ENCODE results near the gene FMN2.
"Not testable (repeated sequence)": the region's sequence is repeated elsewhere in the genome, so short reads cannot be mapped to it uniquely, and the experiment has no call there.

The FMN2 gene

DNA sequence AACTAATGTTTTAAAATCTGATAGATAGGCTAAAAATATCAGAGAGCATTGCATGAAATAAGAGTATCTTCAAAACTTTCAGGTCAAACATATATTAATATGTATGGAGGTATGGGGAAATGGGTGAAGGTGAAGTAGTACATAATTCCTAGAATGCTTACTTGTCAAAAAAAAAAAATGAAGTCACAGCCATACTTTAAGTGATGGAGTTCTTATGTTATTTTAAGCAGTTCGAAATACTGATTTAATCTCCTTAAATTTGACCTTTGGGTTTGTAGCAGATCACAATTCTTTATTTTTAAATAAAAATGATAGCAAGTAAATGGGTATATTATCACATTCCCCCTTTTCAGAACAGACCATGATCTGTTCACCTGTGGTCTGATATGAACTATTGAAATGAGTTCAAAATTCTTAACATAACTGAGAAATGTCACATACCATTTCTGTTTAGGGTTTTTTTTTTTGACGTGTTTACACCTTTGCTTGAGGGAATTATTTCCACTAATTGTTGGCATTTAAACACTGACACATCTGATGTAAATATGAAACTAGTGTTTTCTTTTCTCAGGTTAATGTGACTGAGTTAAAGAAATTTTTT lies 300.1 kb downstream of the FMN2 start:
- DNase-seq, result no peak

DNA sequence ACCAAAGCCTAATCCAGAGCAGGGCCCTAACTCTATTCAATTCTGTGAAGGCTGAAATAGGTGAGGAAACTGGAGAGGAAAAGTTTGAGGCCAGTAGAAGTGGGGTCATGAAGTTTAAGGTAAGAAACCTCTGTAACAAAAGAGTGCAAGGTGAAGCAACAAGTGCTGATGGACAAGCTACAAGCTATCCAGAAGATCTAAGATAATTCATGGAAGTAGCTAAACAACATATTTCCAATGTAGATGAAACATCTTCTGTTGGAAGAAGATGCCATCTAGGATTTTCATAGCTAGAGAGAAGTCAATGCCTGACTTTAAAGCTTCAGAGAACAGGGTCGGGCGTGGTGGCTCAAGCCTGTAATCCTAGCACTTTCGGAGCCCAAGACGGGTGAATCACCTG lies 302.7 kb downstream of the FMN2 start:
- no peak for DNase-seq

DNA sequence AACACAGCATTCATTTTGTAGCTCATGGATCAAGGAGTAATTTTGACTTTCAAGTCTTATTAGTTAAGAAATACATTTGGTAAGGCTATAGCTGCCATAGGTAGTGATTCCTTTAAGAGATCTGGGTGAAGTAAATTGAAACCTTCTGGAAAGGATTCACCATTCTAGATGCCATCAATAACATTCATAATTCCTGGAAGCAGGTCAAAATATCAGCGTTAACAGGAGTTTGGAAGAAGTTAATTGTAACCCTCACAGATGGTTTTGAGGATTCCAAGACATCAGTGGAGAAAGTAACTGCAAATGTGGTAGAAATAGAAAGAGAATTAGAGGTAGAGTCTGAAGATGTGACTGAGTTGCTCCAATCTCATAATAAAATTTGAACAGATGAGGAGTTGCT lies 303.7 kb downstream of the FMN2 start:
- DNase-seq, result no peak

DNA sequence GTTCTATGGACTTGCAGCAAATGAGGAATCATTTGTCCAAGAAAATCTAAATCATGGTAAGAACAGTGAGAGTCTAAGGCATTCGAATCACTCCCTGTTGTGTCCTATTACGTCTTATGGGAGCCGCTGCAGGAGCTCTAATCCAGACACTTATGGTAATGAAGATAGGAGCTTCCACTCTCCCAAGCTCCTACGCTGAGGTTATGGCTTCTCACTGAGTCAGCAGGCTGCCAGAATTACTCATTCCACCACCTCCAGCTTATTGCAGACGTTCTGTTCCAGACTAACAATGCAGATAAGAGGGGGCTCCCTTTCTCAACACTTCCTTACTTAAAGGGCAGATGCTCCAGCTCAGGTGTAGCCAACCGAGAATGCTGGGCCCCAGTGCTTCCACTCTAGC lies 307.7 kb downstream of the FMN2 start:
- no peak for DNase-seq

DNA sequence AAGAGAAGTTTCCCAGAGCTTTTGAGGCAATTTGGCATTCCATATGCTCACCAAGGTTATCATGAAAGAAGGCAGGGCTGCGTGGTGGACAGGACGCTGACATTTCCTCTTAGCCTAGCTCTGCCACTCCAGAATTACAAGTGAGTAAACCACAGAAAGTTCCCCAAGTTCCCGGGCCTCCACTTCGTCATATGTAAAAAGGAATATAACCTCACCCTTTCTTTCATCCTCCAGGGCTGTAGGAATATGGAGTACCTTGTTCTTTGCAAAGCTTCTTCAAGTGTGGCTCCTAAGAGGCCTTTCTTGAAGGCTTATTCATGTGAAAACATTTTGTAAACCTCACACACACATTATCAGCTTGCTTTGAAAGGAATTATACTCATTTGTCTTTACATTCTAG lies 310.0 kb downstream of the FMN2 start:
- no peak for DNase-seq

DNA sequence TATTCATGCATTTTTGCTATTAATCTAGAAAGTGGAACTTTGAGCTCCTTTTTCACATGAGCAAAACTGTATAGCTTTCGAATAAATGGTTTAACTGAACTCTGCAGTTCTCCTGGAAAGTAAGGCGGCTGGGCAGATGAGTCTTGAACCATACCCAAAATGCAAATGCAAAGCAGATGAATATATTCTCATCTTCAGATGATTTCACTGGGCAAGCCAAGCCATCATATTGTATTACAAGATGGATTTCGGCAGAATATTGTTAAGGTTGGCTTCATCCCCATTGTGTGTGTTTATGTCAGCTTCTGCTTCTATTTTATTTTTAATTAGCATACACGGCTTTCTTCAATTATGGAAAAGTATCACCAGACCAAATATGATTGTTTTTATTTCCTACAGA lies 310.6 kb downstream of the FMN2 start:
- no peak for DNase-seq

DNA sequence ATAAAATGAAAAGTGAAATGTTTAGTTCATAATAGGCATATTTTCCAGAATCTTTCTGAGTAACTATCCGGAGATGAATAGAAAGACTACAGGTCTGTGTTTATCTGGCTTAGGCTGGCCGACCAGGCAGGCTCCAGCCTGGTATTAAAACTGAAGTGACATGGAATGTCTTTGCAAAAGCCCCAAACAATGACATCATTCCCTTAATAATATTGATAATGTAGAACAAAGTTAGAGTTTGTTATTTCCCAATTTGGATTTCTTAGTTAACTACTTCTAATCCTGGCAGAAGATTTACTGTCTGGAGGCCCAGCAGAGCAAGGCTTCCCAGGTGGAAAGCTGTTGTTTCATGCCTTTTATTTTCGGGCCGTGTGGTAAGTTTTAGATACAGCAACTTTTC lies 312.6 kb downstream of the FMN2 start:
- no peak for DNase-seq

DNA sequence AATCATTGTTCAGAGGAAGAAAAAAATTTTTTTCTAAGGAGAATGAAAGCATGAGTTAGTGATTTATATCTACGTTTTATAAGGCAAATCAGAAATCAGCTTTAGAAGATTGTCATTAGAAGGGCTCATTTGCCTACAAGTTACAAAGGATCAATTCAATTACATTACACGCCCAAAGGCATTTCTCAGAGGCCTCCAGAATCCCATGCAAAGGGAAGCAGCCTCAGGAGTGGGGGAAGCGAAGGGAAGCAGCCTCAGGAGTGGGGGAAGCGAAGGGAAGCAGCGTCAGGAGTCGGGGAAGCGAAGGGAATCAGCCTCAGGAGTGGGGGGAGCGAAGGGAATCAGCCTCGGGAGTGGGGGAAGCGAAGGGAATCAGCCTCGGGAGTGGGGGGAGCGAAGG lies 314.1 kb downstream of the FMN2 start:
- no peak for DNase-seq

DNA sequence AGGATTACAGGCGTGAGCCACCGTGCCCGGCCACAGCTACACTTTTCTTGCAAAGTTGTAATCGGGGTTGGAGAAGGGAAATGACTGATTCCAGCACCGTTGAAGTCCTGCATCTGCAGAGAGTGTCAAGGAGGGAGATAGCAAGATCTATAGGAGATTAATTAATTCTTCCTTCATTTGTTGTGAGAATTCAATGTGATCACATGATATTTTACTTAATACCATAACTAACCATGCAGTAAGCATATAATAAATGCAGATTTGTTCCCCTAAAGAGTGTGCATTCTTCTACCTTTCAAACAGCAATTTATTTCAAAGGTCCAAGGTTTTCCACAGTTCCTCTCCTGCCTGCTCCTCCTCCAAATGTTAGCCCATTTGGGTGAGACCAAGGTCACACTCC lies 315.7 kb downstream of the FMN2 start:
- no peak for DNase-seq

DNA sequence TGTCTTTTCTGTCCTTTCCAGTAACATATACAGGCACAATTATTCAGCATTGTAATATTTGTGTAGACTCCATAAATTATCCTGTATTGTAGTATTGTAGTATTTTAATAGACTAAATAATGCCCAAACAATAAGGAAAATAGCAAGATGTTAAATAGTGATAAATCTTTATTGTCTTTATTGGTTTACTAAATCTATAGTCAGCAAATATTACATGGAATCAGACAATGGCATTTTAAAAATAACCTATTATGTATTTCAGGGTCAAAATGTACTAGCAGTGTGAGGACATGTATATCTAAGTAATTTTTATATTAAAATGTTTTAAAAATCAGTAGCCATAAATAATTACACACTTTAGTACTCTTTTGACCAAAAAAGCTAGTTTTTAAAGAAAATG lies 317.9 kb downstream of the FMN2 start:
- no peak for DNase-seq

DNA sequence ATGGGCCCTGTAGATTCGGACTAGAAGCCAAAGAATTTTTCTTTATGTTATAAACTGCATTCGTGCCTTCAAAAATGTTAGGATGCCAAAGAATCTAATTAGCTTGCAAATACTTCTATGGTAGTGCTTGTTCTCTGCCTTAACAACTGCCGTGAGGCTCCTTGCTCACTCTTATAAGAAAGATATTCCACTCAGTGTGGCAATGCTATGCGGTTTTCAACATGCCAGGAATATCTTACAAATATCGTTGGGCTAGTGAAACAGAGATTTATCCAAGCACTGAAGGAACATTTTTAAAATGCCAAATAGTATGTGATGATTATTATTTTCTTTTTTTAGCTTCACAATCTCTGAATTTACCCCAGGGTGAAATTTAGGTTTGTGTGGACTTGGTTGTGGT lies 322.0 kb downstream of the FMN2 start:
- no peak for DNase-seq

DNA sequence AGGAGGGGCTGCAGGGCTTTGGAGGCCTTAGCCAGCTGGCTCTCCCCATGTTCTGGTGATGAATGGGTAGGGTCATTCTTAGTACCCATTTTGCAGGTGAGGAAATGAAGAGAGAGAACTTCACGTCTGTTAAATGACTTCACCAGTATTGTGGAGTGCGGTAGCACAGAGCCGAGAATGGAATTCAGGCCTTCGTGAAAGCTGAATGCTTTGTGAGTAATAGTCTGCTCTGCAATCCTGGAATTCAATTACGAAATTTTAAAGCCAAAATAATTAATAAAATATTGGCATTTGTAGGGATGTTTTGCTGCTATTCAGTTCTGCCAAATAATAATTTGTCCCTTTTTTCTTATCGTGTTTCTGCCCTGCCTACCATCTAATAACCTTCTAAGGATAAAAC lies 322.6 kb downstream of the FMN2 start:
- no peak for DNase-seq

DNA sequence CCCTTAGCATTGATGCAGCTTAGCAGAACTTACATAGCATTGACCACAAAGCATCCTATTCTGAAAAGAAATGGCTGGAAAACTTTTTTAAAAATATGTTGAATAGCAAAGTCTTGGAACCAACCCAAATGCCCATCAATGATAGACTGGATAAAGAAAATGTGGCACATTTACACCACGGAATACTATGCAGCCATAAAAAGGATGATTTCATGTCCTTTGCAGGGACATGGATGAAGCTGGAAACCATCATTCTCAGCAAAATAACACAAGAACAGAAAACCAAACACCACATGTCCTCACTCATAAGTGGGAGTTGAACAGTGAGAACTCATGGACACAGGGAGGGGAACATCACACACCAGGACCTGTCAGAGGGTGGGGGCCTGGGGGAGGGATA lies 323.3 kb downstream of the FMN2 start:
- not testable (repeated sequence) for DNase-seq

DNA sequence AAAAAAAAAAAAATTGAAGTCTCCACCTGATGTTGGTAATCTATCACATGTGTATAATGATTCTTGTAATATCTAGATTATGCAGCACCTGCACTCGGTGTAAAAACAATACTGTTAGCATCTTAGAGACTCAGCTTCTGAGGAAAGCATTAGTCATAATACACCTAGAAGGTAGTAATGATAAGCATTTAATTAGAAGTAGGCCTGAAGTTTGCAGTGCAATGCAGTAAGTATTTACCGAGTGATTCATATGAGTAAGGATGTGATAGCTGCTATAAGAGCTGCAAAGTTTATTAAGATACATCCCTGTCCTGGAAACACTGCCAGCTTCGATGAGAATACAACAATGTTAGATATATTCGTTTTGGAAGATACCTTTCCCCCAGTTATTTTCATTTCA lies 323.8 kb downstream of the FMN2 start:
- DNase-seq, result no peak

DNA sequence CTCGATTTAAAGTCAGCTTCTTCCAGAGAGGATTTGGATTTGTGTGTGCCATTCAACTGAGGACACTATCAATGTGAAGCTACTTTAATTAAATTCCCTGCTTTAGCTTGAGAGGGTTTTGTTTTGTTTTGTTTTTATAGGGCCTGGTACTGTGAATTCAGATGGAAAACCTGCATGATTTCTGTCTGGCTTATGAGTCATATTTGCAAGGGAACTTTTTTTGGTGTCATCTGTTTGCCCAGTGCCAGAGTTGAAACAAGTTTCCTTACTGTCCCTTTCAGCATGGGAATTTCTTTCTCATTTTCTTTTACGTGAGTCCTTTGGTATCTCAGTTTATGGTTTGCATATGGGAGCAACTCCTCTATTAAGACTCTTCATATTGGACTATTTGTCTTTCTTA lies 325.6 kb downstream of the FMN2 start:
- DNase-seq, result no peak

DNA sequence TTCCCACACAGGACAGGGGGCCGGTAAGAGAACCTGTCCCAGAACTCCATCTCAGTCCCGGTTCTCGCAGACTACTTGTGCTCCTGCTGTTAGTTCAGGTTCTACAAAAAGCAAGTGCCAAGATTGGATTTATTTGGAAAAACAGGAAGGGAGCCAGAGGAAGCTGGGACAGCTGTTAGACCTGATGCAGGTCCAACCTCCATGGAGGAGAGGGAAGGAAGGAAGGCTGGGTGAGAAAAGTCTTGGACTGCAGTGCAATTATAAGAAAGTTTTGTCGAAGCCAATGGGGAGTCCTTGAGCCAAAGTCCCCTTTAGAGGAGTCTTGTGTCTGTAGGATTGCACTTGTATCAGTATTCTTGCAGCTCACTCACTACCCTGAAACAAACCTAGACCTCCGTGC lies 329.1 kb downstream of the FMN2 start:
- no peak for DNase-seq

DNA sequence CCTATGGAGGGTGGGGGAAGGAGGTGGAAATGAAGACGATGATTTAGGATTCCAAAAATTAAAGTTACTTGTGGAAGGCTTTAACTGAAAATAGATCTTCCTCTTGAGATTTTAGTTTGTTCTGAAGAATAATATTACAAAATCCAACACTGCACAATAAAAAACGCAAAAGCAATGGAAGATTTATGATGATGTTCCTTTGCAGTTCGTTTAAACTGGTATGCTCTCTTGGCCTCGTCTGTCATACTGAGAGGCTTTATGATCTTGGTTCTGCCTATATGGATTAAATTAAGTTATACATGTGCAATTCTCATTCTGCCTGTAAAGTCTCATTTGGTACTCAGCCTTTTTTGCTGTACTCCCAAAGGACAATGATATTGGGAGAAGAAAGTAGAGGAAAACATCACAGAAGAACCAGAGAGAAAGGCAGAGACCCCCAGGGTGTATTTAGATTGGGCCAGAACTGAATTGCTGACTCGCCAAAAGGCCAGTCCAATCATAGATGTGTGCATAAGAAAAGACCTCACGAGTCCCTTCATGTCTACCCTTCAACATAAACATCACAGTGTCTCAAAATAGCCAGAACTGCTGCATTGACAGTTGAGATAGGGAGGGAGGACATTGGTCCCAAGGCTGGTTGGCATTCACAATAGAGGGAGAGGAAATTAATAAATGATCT lies 331.7 kb downstream of the FMN2 start:
- DNase-seq, result no peak

DNA sequence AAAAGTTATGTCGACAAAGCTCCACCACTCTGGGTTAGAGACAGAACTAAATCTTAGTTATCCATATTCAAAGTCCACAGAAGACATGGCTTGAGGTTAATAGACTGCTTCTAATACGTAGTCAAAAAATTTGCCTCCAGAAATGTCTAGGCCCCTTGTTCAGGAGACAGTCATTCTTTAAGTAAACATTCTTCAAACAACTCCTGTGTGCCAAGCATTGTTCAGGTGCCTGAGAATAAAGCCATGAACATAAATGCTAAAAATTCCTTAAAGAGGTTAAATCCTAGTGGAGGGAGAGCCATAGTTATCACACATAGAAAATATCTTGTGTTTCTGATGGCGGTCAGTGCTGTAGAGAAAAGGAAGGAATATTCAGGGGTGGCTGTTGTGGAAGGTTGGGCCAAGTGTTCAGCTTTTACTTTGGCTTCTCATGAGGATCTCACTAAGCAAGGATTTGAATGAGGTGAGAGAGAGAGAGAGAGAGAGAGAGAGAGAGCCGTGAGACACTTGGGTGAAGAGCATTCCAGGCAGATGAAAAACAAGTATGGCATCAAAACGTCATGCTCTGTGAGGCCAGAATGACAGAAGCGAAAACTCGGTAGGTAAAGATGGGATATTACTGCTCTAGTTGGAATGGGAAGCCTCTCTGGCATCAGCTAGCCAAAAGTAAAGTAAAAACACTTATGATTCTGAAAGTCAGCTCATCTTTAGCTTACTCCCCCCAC lies 333.2 kb downstream of the FMN2 start:
- no peak for DNase-seq

DNA sequence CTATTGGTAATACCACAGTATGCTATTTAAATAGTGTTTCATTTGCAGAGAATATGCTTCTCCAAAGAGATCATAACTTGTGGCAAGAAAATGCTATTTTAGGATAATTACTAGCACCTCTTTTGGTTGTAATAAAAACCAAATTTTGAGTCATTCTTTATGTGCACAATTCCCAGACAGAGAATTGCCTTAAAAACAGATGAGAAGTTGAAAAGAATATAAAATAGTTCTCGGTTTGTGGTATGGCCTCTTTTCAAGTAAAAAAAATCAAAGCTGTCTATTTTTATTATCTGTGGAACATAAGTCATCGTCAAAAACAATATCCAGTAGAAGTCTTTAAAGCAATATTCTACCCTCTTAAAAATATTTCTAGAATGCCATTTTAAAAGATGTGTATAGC lies 334.4 kb downstream of the FMN2 start:
- no peak for DNase-seq

DNA sequence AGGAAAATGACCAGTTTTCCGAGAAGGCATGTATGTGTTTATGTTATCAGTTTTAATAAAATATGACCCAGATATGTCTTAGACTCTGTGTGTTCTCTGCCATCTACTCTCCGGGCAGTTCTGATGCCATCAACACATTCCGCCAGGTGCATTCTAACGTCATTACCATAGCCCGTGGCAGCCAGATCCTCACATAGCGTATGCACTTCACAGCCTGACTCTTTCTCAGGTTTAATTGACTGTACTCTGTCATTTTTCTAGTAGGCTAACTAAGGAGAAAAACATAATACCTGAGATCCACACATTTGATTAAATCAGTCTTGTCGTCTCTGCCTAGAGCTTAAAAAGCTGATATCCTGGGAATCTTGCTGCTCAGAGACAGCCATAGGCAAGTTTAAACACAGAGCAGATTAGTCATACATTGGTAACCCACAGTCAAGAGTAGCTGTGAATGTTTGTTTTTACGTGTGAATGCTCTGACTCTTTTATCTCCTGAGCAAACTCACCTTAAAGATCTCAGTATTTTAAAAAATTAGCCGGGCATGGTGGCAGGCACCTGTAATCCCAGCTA lies 344.4 kb downstream of the FMN2 start:
- no peak for DNase-seq

DNA sequence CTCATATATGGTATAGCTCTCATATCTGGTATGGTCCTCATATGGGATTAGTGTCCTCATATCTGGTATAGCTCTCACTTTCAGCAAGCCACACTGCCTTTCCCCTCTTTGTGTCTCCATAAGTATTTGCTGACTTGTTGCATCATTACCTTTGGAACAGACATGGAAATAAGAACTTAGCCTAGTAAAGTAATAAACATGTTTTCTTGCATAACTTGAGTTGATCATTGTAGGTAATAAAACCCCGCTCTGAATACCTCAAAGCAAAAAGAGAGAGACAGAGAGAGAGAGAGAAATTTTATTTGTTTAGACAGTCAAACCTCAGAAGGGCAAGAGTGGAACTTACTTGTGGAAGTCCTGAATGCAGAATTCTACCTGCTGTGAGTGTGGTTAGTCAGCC lies 350.0 kb downstream of the FMN2 start:
- DNase-seq, result no peak

DNA sequence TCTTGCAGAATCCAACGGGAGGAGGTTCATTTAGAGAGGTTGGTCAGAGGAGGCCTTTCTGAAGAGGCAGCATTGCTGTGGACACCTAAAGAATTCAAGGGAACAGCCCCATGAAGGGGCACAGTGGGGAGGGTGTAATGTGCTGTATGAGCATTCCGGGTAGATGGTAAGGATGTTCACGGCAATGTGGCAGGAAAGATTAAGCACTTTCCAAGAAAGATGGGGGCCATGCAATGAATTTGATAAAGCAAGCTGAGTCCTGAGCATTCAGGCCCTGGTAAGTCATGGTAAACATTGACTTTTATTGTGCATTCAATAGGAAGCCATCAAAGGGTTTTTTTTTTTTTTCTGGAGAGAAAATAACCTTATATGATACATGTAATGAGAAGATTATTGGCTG lies 353.7 kb downstream of the FMN2 start:
- no peak for DNase-seq

DNA sequence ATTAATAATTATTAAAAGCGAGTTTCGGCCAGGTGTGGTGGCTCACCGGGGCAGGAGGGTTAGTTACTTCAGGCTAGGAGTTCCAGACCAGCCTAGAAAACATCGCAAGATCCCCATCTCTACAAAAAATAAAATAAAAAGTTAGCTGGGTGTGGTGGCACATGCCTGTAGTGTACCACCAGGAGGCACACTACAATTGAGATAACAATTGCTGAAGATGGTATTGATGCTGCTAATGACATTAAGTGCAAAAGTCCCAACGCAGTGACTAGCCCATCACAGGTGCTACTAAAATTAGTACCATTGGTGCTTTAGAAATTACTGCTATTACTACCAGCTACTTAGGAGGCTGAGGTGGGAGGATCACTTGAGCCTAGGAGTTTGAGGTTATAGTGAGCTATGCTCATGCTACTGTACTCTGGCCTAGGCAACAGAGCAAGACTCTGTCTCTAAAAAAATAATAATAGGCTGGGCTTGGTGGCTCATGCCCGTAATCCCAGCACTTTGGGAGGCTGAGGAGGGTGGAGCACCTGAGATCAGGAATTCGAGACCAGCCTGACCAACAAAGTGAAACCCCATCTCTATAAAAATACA lies 363.6 kb downstream of the FMN2 start:
- DNase-seq, result no peak

DNA sequence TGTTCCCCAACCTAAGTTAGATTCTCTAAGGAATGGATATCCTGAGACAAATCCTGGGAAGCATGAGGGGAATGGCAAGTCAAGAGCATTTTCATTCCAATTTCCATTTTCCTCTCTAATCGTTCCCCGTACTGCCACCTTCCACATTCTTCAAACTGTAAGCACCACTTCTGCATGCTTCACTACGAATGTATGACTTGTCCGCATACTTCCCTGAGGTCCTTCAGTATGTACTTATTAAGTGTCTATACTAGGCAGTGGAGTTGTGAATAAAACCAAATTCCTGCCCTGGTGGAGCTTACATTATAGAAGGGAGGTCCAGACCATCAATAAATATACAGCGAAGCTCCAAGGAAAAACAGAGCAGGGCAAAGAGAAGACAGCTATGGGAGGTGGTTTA lies 365.5 kb downstream of the FMN2 start:
- no peak for DNase-seq

All from stimulated activated CD4-positive, alpha-beta T cell treated with anti-CD3 and anti-CD28 coated beads, Interleukin-15, amount 100 ng/mL, for 24 hours (primary cell).